ENCODE data around the gene CD38.
"Not testable (repeated sequence)": the region's sequence is repeated elsewhere in the genome, so short reads cannot be mapped to it uniquely, and the experiment has no call there.

Gene CD38

GRCh38 chr4:15852524-15852923 is 74.4 kb downstream of the CD38 start:
- H3K27me3 ChIP-seq (ENCODE audit: insufficient read depth, low read length) = no peaks in the 10 kb centered on the region
- H3K9me3 ChIP-seq (ENCODE audit: insufficient read depth, low read depth, low read length) = no peaks in the 10 kb centered on the region
- no peaks in the 10 kb centered on the region for H3K4me1 ChIP-seq (ENCODE audit: insufficient read depth, low read length)
- H3K4me3 ChIP-seq (ENCODE audit: low read length) = no peak overlapping the region
- no peak overlapping the region for H3K27ac ChIP-seq (ENCODE audit: low read length)
- H3K9ac ChIP-seq (ENCODE audit: low read depth, low read length) = no peak overlapping the region
- no peaks in the 10 kb centered on the region for H3K36me3 ChIP-seq (ENCODE audit: insufficient read depth, low read depth, low read length)

- Histone ChIP-seq H3K9me3 (ENCODE audit: insufficient read depth, low read depth, low read length) (no peaks in the 10 kb centered on the region), H3K4me1 (ENCODE audit: insufficient read depth, low read length) (no peaks in the 10 kb centered on the region), H3K27me3 (ENCODE audit: insufficient read depth, low read length) (no peaks in the 10 kb centered on the region), H3K9ac (ENCODE audit: low read depth, low read length) (no peak overlapping the region), H3K4me3 (ENCODE audit: low read length) (no peak overlapping the region), H3K36me3 (ENCODE audit: insufficient read depth, low read depth, low read length) (no peaks in the 10 kb centered on the region), H3K27ac (ENCODE audit: low read length) (no peak overlapping the region)
These were observed 75.2 kb downstream of the CD38 start for GRCh38 chr4:15853345-15853744.

DNA sequence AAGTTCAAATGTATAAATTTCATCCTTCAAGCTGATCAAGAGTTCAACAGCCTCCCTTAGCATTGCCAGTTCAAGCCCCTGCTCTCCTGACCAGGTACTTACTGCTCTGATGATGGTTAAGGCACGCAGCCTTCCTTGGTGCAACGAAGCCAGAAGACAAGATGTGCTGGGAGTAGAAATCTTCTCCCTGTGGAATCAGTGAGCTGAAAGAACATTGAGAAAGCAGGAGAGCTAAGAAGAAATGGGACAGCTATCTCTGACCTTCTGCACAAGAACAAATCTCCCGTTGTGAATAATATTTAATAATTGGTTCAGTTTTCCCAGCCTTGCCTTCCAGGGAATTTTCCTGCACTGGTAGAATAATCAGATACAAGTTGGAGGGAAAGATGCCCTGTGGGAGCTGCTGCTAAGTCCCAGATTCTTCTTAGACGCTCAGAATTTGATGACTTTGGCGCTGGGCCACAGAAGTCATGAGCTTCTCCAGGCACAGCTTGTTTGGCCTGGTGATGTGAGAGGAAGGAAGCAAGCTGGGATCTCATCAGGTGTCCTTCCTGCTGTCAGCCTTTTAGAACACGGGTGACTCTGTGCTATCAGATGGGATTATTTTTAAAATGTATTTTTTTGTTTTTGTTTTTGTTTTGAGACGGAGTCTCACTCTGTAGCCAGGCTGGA is 77.8 kb downstream of the CD38 start:
- no peaks in the 10 kb centered on the region for H3K4me1 ChIP-seq (ENCODE audit: insufficient read depth, low read length)
- no peak overlapping the region for H3K9ac ChIP-seq (ENCODE audit: low read depth, low read length)
- no peaks in the 10 kb centered on the region for H3K36me3 ChIP-seq (ENCODE audit: insufficient read depth, low read depth, low read length)
- no peaks in the 10 kb centered on the region for H3K27me3 ChIP-seq (ENCODE audit: insufficient read depth, low read length)
- no peak overlapping the region for H3K4me3 ChIP-seq (ENCODE audit: low read length)
- no peaks in the 10 kb centered on the region for H3K9me3 ChIP-seq (ENCODE audit: insufficient read depth, low read depth, low read length)
- no peak overlapping the region for H3K27ac ChIP-seq (ENCODE audit: low read length)

DNA sequence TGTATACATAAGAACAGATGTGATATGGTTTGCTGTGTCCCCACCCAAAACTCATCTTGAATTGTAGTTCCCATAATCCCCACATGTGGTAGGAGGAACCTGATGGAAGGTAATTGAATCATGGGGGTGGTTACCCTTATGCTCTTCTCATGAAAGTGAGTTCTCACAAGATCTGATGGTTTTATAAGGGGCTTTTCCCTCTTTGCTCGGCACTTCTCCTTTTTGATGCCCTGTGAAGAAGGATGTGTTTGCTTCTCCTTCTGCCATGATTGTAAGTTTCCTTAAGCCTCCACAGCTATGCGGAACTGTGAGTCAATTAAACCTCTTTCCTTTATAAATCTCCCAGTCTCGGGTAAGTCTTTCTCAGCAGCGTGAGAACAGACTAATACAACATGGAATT is 83.1 kb downstream of the CD38 start:
- H3K4me3 ChIP-seq (ENCODE audit: low read length); H3K9me3 ChIP-seq (ENCODE audit: insufficient read depth, low read depth, low read length); H3K36me3 ChIP-seq (ENCODE audit: insufficient read depth, low read depth, low read length); H3K27ac ChIP-seq (ENCODE audit: low read length); H3K27me3 ChIP-seq (ENCODE audit: insufficient read depth, low read length); H3K9ac ChIP-seq (ENCODE audit: low read depth, low read length); H3K4me1 ChIP-seq (ENCODE audit: insufficient read depth, low read length): not testable (repeated sequence)

DNA sequence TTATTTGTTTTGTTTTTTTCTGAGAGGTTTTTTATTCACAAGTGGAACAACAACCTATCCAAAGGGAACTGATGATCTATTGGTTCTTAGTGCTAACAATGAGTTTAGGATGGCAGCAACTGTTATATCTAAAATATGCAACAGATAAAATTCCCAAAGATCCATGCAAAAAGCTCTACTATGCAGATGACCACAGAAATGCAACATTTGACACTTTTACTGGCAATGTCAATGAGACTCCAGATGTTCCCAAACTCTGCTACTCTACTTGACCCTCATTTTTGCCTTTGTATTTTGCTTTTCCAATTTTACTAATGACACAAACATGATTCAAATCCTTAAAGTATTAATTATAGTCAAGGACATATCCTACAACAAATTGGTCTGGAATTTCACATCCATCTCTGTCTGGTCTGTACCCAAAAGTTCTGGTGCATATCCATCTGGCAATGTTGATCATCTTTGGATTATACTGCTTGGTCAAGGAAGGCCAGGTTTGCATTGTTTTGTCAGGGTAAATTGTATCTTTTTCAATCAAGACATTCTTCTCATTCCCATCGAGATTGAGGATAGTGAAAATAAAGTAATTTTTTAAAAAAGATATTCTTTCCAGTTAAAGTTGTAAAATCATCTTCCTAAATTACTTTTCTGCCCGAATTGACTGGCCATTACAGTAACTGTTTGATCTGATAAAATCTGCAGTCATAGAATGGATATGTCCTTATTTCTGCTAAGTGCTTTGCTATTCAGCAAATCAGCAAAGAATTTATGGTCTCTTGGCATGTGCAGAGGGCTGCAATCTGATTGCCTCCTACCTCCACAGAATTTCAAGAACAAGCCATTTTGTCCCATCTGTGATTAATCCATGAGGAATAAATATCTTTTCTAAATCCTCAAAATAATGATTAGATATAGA is 86.8 kb downstream of the CD38 start:
- Histone ChIP-seq H3K27ac (ENCODE audit: low read length) (no peak overlapping the region), H3K4me1 (ENCODE audit: insufficient read depth, low read length) (no peaks in the 10 kb centered on the region), H3K4me3 (ENCODE audit: low read length) (no peak overlapping the region), H3K36me3 (ENCODE audit: insufficient read depth, low read depth, low read length) (no peaks in the 10 kb centered on the region), H3K9me3 (ENCODE audit: insufficient read depth, low read depth, low read length) (no peaks in the 10 kb centered on the region), H3K27me3 (ENCODE audit: insufficient read depth, low read length) (no peaks in the 10 kb centered on the region), H3K9ac (ENCODE audit: low read depth, low read length) (no peak overlapping the region)

- H3K36me3 ChIP-seq (ENCODE audit: insufficient read depth, low read depth, low read length) = no peaks in the 10 kb centered on the region
- no peak overlapping the region for H3K27ac ChIP-seq (ENCODE audit: low read length)
- no peaks in the 10 kb centered on the region for H3K27me3 ChIP-seq (ENCODE audit: insufficient read depth, low read length)
- H3K4me1 ChIP-seq (ENCODE audit: insufficient read depth, low read length) = no peaks in the 10 kb centered on the region
- H3K9me3 ChIP-seq (ENCODE audit: insufficient read depth, low read depth, low read length) = no peaks in the 10 kb centered on the region
- no peak overlapping the region for H3K9ac ChIP-seq (ENCODE audit: low read depth, low read length)
- H3K4me3 ChIP-seq (ENCODE audit: low read length) = no peak overlapping the region
These were observed 90.0 kb downstream of the CD38 start for GRCh38 chr4:15868111-15868510.

- H3K36me3 ChIP-seq (ENCODE audit: insufficient read depth, low read depth, low read length) = no peaks in the 10 kb centered on the region
- no peak overlapping the region for H3K4me3 ChIP-seq (ENCODE audit: low read length)
- H3K9ac ChIP-seq (ENCODE audit: low read depth, low read length) = no peak overlapping the region
- no peaks in the 10 kb centered on the region for H3K9me3 ChIP-seq (ENCODE audit: insufficient read depth, low read depth, low read length)
- no peaks in the 10 kb centered on the region for H3K4me1 ChIP-seq (ENCODE audit: insufficient read depth, low read length)
- H3K27me3 ChIP-seq (ENCODE audit: insufficient read depth, low read length) = no peaks in the 10 kb centered on the region
- H3K27ac ChIP-seq (ENCODE audit: low read length) = no peak overlapping the region
These were observed 90.8 kb downstream of the CD38 start for GRCh38 chr4:15868826-15869413.

DNA sequence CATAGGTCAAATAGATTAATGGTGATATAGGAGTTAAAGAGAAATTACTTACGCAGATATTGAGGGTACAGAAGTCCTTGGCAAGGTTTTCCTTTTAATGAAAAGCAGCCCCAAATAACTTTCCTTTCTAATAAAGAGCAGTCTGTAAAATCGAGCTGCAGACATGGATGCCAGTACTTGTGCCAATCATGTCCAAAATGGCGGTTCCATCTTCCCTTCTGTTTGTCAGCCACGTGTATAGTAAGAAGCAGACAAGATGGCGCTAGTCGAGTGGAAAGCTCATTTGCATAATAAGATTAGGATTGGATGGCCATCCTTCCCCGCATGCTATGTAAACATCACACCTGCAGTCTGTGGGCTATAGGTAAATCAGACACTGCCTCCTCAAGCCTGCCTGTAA is 92.0 kb downstream of the CD38 start:
- H3K9me3 ChIP-seq (ENCODE audit: insufficient read depth, low read depth, low read length) = no peaks in the 10 kb centered on the region
- H3K36me3 ChIP-seq (ENCODE audit: insufficient read depth, low read depth, low read length) = no peaks in the 10 kb centered on the region
- H3K9ac ChIP-seq (ENCODE audit: low read depth, low read length) = no peak overlapping the region
- no peak overlapping the region for H3K27ac ChIP-seq (ENCODE audit: low read length)
- no peak overlapping the region for H3K4me3 ChIP-seq (ENCODE audit: low read length)
- H3K4me1 ChIP-seq (ENCODE audit: insufficient read depth, low read length) = no peaks in the 10 kb centered on the region
- no peaks in the 10 kb centered on the region for H3K27me3 ChIP-seq (ENCODE audit: insufficient read depth, low read length)

GRCh38 chr4:15870921-15871664 is 93.0 kb downstream of the CD38 start:
- H3K4me1 ChIP-seq (ENCODE audit: insufficient read depth, low read length) = no peaks in the 10 kb centered on the region
- no peak overlapping the region for H3K4me3 ChIP-seq (ENCODE audit: low read length)
- H3K36me3 ChIP-seq (ENCODE audit: insufficient read depth, low read depth, low read length) = no peaks in the 10 kb centered on the region
- H3K9me3 ChIP-seq (ENCODE audit: insufficient read depth, low read depth, low read length) = no peaks in the 10 kb centered on the region
- H3K27me3 ChIP-seq (ENCODE audit: insufficient read depth, low read length) = no peaks in the 10 kb centered on the region
- no peak overlapping the region for H3K27ac ChIP-seq (ENCODE audit: low read length)
- no peak overlapping the region for H3K9ac ChIP-seq (ENCODE audit: low read depth, low read length)

DNA sequence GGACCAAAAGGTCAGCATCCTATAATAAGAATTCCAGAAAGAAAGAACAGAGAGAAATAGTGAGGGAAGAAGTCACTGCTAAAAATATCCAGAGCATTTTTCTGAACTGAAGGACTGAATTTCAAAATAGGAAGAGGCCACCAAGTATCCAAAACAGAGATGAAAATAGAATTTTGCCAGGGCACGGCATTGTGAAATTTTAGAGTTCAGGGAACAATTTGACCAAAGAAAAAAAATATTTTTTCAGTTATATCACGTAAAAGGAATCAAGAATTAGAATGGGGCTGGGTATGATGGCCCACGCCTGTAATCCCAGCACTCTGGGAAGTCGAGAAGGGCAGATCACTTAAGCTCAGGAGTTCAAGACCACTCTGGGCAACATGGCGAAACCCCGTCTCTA is 95.0 kb downstream of the CD38 start:
- no peak overlapping the region for H3K9ac ChIP-seq (ENCODE audit: low read depth, low read length)
- H3K27ac ChIP-seq (ENCODE audit: low read length) = no peak overlapping the region
- no peak overlapping the region for H3K4me3 ChIP-seq (ENCODE audit: low read length)
- H3K4me1 ChIP-seq (ENCODE audit: insufficient read depth, low read length) = no peaks in the 10 kb centered on the region
- no peaks in the 10 kb centered on the region for H3K36me3 ChIP-seq (ENCODE audit: insufficient read depth, low read depth, low read length)
- H3K27me3 ChIP-seq (ENCODE audit: insufficient read depth, low read length) = no peaks in the 10 kb centered on the region
- 0 out of 2 replicates have a peak, but pooled peaks cover 5% of the 10 kb centered on the region for H3K9me3 ChIP-seq (ENCODE audit: insufficient read depth, low read depth, low read length)

DNA sequence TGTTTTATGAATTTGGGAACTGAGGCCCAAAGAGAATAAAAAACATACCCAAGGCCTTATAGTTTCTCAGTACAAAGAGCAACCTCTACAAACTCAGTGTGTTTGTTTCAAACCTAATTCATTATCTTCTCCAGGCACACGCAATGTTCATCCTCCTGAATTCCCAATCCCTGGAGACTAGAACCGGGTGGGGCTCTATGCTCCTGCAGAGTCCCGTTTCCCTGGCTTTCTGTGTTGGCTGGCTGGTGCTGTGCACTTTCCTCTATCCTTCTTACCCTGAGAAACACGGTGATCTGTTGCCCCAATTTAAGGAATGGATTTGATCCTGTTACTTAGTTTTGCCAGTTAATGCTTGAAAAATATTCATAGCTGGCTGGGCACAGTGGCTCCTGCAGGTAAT is 96.5 kb downstream of the CD38 start:
- H3K9ac ChIP-seq (ENCODE audit: low read depth, low read length) = no peak overlapping the region
- H3K4me3 ChIP-seq (ENCODE audit: low read length) = no peak overlapping the region
- 0 out of 2 replicates have a peak, but pooled peaks cover 5% of the 10 kb centered on the region for H3K9me3 ChIP-seq (ENCODE audit: insufficient read depth, low read depth, low read length)
- H3K27me3 ChIP-seq (ENCODE audit: insufficient read depth, low read length) = no peaks in the 10 kb centered on the region
- no peaks in the 10 kb centered on the region for H3K36me3 ChIP-seq (ENCODE audit: insufficient read depth, low read depth, low read length)
- no peaks in the 10 kb centered on the region for H3K4me1 ChIP-seq (ENCODE audit: insufficient read depth, low read length)
- no peak overlapping the region for H3K27ac ChIP-seq (ENCODE audit: low read length)

Data from iPS-20b (cell line).